GM19240 (cell line): ENCODE results near the gene SLC16A1.
"Not testable (repeated sequence)": the region's sequence is repeated elsewhere in the genome, so short reads cannot be mapped to it uniquely, and the experiment has no call there.

Experiments used
- DNase-seq: peaks from one replicate; pipeline ENCODE4 v3.0.0; 2011; ENCODE audit warnings: low spot score; ENCODE audit not compliant: insufficient read length

Gene SLC16A1

DNA sequence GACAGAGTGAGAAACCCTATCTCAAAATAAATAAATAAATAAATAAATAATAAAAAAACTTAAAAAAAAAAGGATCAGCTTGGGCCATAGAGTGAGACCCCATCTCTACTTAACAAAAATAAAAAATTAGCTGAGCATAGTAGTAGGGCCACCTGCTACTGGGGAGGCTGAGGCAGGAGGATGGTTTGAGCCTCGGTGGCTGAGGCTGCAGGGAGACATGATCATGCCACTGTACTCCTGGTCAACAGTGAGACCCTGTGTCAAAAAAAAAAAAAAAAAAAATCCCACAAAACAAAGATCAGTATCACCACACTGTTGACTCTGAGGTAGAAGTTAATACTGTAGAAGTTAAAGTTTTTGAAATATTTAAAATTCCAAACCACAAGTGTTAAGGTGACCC lies 29.1 kb downstream of the SLC16A1 start:
- no peak for DNase-seq

DNA sequence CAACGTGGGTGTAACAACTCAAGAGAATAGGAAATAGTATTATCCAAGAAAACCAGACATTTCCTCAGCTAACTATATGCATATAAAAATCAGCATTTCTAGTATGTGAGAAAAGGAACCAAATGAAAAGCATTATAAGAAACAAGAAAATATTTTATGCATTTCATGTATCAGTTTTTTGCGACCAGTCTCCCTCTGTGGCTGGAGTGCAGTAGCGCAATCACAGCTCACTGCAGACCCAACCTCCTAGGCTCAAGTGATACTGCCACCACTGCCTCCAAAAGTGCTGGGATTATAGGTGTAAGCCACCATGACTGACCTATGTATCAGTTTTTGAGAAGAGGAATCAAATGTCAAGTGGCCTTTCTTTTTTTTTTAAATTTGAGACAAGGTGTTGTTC lies 31.0 kb downstream of the SLC16A1 start:
- DNase-seq, result no peak

DNA sequence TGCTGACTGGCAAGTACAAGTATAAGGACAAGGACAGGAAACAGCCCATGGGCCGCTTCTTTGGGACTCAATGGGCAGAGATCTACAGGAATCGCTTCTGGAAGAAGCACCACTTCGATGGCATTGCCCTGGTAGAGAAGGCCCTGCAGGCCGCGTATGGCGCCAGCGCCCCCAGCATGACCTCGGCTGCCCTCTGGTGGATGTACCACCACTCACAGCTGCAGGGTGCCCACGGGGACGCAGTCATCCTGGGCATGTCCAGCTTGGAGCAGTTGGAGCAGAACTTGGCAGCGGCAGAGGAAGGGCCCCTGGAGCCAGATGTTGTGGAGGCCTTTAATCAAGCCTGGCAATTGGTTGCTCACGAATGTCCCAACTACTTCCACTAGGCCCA lies 32.0 kb downstream of the SLC16A1 start:
- no peak for DNase-seq

DNA sequence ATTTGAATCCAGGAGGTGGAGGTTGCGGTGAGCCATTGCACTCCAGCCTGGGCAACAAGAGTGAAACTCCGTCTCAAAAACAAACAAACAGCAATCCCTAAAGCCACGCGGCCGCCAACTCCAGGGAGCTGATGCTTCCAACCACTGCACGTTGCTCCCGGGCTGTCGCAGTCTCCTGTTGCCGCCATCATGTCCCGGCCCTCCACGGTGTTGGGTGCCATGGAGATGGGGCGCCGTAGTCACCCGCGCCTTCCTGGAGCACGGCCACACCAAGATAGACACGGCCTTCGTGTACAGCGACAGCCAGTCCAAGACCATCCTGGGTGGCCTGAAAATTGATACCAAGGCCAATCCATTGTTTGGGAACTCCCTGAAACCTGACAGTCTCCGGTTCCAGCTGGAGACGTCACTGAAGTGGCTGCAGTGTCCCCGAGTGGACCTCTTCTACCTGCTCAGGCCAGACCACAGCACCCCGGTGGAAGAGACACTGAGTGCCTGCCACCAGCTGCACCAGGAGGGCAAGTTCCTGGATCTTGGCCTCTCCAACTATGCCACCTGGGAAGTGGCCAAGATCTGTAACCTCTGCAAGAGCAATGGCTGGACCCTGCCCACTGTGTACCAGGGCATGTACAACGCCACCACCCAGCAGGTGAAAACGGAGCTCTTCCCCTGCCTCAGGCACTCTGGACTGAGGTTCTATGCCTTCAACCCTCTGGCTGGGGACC lies 32.6 kb downstream of the SLC16A1 start:
- no peak for DNase-seq

DNA sequence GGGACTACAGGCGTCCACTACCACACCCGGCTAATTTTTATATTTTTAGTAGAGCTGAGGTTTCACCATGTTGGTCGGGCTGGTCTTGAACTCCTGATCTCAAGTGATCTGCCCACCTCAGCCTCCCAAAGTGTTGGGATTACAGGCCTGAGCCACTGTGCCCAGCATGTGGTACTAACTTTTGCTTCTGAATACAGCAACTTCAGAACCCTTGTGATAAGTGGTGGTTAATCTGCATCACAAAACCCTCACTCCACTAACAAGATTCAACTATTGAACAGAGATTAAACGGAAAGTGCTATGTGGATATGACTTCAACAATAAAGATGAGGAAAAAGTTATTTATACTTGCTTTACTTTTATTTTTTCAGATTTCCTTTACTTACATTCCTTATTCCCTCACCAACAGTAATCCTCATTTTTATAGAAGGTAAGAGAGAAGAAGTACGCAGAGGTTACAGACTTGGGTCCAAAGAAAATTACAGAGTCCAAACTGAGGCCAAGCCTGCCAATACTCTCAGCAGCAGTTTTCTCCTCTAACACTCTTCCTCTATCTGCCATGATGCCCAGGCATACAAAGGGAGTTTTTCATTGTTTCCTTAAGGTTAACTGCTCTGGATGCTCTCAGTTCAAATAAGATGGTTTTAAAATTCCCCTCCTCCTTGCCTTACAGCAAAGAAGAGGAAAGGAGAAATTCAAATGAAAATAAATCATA lies 44.3 kb downstream of the SLC16A1 start:
- DNase-seq, result no peak

DNA sequence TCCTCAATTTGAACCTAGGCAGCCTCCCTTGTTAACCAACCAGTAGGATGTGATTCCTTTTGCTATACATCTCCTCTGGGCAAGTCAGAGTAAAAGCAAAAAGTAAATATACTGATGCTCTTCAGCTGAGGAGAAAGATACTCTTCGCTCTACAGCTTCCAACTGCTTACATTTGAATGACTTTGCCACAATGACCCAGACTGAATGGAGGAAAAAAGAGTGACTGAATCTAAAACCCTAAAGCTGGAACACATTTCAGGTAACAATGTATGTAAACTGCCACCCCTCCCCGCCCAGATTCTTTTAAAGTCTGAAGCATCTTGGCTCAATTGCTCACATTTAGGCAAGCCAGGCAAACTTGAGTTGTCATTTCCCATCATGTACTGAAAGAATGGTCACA lies 46.1 kb downstream of the SLC16A1 start:
- no peak for DNase-seq

DNA sequence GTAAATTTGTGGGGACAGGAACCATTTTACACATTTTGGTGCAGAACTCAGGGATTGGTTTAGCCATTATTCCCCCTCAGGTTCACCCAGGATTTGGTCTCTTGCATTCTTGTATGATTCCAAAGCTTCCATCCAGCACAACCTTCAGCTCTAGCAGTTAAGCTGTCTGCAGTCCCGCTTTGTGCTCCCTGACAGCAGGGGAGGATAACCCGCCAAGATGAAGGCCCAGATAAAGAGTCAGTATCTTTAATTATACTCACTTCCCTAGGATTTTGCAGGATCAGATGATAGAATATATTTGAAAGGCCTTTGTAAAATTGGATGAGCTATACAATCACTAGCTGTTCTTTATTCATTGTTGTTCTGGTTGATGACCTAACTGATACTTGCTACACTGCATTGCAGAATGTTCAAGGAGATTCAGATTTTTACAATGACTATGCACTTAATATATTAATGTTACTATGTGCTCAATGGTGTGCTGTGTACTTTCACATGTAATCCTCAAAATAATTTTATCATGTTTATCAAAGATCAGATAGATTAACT lies 49.8 kb downstream of the SLC16A1 start:
- DNase-seq, result no peak

DNA sequence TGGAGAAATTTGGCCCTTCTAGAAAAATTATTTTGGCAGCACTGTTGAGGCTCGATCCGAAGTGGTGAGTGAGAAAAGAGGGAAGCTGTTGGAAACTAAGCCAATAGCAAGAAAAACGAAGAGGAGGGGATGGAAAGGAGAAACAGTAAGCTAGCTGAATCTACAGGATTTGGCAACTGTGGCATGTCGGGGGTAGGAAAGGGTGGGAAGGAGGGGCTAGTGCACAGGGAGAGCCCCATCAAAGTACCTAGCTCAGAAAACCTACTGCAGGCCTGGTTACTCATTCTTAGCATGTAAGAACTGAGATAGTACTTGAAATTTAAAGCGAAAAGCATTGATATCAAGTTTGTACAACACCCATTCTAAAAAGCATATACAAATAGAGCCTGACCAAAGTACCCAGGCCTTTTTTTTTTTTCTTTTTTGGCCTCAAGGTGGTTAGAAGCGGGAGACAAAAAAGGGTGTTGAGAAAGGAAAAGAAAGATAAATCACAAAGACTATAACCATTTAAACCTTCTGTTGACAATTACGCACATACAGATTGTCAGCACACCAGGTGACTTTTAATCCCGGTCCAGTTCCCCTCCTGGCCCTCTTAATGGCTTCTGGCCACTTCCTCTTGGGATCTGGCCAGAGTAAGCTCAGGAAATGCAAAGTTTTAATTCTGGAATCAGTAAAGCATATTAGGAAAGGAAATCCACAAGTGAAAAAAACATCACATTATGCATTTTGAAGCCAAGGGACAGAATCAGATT lies 50.4 kb downstream of the SLC16A1 start:
- DNase-seq, result no peak

DNA sequence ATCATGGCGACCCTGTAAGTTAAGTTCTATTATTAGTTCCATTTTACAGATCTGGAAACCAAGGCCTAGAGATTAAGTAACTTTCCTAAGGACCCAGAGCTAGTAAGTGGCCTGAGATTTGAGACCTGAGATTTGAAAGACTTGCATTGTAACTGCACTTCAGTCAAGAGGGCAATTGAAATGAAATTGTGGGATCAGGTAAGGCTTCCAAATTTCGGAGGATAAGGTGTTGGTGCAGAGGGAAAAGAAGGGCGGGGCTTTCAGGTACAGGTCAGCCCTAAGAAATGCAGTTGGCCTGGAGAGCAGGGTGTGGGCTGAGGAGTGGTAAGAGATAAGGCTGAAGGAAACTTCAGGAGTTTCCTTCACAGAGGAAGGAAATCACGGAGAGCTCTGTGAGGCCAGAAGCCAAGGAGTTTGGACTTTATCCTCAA lies 51.1 kb downstream of the SLC16A1 start:
- DNase-seq, result no peak

DNA sequence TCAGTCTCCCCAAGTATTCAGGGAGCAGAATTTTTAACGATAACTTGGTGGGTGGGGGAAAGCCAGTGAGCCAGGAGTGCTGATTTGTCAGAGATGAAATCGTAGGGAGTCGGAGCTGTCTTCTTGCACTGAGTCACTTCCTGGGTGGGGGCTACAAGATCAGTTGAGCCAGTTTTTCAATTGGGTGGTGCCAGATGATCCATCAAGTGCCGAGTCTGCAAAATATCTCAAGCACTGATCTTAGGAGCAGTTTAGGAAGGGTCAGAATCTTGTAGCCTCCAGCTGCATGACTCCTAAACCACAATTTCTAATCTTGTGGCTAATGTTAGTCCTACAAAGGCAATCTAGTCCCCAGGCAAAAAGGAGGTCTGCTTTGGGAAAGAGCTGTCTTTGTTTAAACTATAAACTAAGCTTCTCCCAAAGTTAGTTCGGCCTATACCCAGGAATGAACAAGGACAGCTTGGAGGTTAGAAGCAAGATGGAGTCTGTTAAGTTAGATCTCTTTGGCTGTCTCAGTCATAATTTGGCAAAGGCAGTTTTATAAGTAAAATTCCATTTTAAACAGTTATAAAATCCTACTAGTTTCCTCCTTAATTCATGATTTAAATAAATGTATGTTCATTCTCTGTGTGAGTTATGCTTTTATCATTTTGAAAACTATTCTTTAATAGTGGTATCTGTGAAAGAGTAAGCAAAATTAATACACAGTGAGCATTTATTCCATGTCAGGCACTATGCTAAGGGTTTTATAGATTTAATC lies 51.7 kb downstream of the SLC16A1 start:
- no peak for DNase-seq

DNA sequence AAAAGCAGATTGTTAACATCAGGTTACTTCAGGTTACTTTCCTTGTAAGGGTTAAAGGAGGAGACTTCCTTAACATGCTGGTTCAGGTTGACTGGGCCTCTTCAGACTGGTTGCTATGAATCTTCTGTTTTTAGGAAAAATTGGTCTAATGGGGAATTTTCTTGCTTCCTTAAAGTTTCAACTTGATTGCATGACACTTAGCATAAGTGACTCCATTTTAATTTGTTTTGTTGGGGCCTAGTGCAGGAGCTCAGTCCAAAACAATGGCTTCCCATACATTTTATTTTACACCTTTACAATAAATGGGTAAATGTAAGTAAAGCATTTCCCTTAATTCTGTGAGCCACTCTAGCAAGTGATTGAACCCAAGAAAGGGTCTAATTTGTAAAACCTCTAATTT lies 53.8 kb downstream of the SLC16A1 start:
- no peak for DNase-seq

DNA sequence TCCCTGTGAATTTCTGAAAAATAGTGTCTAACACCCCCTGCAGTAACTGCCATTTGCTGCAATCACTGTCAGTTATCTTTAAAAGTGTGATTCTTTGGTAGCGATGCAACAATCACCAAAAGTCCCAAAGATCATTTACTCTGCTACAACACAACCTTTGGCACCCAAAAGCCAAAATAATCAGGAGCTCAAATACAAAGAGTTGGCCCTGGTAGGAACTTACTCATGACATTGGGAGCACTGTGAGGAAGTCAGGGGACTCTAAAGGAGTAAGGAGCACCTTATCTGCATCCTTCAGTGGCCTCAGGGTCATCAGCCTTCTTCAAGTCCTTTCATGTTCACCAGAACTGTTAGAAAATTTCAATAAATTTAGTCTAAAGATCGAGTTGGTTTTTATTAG lies 54.6 kb downstream of the SLC16A1 start:
- no peak for DNase-seq

DNA sequence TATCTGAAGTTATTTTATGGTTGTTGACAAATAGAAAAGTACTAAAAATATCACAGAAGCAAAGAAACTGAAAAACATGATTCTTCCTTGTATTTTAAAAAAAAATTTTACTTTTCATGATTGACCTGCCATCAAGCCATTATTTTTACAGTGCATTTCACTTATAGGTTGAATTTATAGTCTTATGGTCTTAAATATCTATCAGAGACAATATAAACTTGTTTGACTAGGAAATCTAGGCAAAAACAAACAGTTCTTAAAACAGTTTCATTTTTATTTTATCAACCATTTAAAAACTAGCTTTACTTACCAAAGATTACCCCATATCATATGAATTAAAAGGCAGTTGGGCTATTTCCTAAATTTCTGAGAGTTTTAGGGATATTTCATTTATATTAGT lies 59.2 kb downstream of the SLC16A1 start:
- no peak for DNase-seq

DNA sequence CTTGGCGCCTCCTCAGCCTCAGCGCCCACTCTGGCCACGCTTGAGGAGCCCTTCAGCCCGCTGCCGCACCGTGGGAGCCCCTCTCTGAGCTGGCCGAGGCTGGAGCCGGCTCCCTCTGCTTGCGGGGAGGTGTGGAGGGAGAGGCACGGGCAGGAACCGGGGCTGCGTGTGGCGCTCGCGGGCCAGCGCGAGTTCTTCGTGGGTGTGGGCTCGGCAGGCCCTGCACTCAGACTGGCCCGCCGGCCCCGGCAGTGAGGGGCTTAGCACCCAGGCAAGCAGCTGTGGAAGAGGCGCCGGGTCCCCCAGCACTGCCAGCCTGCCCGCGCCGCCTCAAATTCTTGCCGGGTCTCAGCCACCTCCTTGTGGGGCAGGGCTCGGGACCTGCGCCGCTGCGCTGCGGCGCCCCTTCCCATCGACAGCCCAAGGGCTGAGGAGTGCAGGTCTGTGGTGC lies 61.4 kb downstream of the SLC16A1 start:
- no peak for DNase-seq

DNA sequence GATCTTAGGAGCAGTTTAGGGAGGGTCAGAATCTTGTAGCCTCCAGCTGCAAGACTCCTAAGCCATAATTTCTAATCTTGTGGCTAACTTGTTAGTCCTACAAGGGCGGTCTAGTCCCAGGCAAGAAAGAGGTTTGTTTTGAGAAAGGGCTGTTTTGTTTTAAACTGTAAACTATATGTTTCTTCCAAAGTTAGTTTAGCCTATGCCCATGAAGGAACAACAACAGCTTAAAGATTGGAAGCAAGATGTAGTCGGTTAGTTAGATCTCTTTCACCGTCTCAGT lies 62.0 kb downstream of the SLC16A1 start:
- DNase-seq, result no peak

DNA sequence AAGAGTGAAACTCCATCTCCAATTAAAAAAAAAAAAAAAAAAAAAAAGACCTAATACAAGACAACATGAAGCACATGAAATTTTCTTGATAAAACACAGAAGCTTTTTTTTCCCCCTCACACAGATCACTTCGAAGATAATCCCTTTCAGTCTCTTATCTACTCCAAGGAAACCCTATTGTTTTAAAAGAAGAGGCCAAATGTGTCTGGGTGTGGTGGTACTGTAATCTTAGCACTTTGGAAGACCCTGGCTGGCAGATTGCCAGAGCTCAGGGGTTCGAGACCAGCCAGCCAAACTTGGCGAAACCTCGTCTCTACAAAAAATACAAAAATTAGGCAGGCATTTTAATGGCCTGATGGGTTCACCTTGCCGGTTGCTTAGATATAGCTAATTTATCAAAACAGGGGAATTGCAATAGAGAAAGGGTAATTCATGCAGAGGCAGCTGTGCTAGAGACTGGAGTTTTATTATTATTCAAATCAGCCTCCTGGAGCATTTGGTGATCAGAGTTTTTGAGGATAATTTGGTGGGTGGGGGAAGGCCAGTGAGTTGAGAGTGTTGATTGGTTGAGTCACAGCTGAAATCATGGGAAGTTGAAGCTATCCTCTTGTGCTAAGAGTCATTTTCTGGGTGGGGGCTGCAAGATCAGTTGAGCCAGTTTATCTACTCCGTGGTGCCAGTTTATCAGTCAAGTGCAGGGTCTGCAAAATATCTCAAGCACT lies 62.5 kb downstream of the SLC16A1 start:
- no peak for DNase-seq

DNA sequence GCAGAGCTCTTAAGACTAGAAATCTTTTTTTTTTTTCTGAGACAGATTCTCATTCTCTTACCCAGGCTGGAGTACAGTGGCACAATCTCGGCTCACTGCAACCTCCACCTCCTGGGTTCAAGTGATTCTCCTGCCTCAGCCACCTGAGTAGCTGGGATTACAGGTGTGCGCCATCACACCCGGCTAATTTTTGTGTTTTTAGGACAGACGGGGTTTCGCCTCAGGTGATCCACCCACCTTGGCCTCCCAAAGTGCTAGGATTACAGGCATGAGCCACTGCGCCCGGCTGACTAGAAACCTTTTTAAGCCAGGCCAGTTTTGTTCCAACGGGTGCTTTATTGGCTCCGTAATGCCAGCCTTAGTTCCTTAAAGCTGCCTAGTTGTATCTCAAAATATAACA lies 66.1 kb downstream of the SLC16A1 start:
- DNase-seq, result not testable (repeated sequence)

DNA sequence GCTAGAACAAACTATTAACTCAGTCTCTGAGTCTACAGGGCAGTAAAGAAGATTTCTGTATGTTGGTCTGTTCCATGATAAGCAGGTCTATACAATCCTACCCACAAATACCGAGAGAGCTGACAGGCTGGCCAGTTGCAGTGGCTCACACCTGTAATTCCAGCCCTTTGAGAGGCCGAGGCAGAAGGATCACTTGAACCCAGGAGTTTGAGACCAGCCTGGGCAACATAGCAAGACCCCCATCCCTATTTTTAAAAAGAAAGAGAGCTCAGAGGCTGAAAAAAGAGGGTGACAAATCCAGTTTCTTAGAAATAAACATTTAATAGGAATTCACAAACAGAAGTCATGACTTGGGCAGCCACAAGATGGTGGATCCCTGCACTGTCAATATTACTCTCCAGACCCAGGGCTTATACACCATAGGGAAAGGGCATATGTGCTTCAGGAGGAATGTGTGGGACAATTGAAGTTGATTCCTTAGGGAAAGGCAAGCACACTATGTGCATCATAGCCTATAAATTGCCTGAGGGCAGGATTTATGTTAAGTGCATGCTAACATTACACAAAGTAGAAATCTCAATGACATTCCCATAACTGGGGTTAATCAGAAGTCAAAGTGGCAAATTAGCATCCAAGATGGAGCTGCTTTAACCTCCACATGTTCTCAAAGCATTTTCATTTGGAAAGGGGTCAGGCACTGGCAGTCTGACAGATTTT lies 66.8 kb downstream of the SLC16A1 start:
- no peak for DNase-seq

DNA sequence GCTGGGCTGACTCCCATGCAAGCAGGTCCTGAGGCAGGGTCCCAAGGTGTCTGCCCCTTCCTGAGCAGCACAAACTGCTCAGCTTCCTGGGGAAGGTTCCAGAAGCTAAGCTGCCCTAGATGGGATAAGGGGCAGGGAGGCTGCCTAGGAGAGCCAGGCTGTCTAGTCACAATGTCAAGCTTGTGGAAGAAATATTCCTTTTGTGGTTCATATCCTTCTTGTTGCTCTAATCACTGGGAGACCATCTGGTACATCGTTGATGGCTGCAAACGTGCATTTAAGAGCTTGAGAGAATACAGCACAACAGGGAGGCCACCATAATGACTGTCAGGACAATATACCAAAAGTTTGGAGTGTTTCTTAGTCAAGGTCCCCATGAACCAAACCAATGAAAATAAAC lies 67.4 kb downstream of the SLC16A1 start:
- DNase-seq, result no peak

DNA sequence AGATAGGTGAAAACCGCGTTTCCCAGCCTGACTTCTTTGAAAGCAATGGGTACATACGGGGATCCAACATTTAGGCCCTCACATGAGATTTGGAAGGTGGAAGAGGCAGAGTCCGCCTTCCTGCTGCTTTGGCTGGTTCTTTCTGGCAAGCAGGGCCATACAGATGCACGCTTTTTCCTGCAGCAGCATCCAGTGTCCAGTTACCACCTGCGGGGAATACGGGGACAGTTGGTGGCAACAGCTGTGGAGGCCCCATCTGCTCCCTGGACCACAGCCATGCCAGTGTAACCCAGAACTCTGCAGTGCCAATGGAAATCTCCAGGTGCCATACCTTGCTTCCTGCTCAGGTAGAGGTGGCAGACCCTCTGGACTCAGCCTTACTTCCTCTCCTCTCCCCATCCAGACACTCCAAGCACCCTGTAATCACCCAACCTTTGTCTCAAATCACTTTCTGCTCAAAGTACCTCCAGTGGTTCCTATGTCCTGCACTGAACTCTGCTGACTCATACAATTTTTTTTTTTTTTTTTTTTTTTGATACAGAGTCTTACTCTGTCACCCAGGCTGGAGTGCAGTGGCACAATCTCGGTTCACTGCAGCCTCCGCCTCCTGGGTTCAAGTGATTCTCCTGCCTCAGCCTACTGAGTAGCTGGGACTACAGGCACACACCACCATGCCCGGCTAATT lies 68.3 kb downstream of the SLC16A1 start:
- DNase-seq, result no peak
